AG04450 (cell line): ENCODE data around the gene PAH. TPM values are rescaled to one million over a fixed set of nuclear protein-coding genes. Genes with fewer than 3 reads are reported as not detected.
A peak's percentile ranks its signal among the peaks of the same experiment; 100 is the strongest.

Source experiments
- CTCF ChIA-PET: fragments of 300-600, 350-600 bp; formaldehyde crosslinking; extraction: SDS; loops from one replicate; lab custom pipeline; 2022; ENCODE audit warnings: antibody characterized with exemption, inconsistent platforms; lab: Charles Lee
- POLR2A ChIA-PET: fragments of 350-600 bp; formaldehyde crosslinking; extraction: SDS; loops from one replicate; lab custom pipeline; 2021; ENCODE audit warnings: antibody characterized with exemption, inconsistent platforms; lab: Yijun Ruan, JAX
- DNase-seq: peaks from one replicate; pipeline ENCODE4 v3.0.0-alpha.2; 2011; ENCODE audit warnings: low read depth, low spot score
- H3K27ac ChIP-seq: one replicate; pipeline ENCODE4 v1.5.1; 2012; ENCODE audit warnings: low read depth, low read length, control low read depth
- H3K27me3 ChIP-seq: one replicate; pipeline ENCODE4 v1.6.0; 2012; ENCODE audit warnings: low read length; ENCODE audit not compliant: control insufficient read depth, insufficient read depth
- H3K4me3 ChIP-seq: 2 replicates; pipeline ENCODE4 v1.5.1; 2011; ENCODE audit warnings: mild to moderate bottlenecking, low read depth, low read length, control low read depth
- H3K9me3 ChIP-seq: 2 replicates; pipeline ENCODE4 v1.5.1; 2012; ENCODE audit warnings: low read length; ENCODE audit not compliant: control insufficient read depth, insufficient read depth
- polyA plus RNA-seq: library from polyadenylated mRNA; depleted of rRNA; stranded (reverse); fragments of >200 nt; gene quantifications from 2 replicates; pipeline ENCODE4 v1.2.3, GENCODE V29; 2011
- TF ChIP-seq, protein P1 (sequence below): IDR thresholded peaks from 2 replicates; pipeline ENCODE4 v1.5.1; 2011; ENCODE audit warnings: low read depth, low read length, control low read depth, inconsistent platforms

Gene PAH
- polyA plus RNA-seq, 1 experiment: not detected

DNA sequence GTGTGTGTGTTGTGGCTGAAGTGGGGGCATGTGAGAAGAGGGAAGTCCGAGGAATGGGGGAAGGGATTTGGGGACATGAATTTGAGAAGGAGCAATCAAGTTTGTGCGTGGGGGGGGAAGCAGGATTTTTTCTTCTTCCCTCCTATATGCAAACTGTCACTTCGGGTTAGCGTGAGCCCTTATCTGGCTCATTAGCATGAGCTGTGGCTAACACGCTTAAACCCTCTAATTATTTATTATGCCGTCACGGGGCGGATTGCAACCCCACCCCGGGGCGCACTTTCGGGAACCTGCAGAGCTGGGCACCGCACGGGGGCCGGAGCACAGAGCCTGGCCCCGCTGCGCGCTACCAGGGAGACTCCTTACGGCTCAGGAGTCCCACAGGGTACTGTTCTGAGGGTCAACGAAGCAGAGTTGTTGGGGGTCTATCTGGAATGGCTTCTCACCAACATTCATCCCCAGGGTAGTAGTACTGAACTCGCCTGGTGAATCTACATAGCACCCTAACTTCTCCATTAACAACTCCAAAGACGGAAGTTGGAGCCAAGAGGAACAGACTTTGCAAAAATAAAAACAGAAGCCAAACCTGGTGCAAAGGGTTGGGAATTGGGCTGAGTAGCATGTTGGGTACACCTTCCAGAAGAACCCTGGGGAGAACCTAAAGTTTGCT lies 34.0 kb upstream of the PAH start:
- CTCF ChIA-PET: interaction anchor here (7.6 kb wide), 1 partner anchor 597 kb away, joined by 159 read pairs; no protein-coding TSS in a partner anchor
- DNase-seq: no peak
- Histone ChIP-seq H3K27ac (no peak overlapping the region), H3K4me3 (no peak overlapping the region), H3K27me3 (peaks cover 11% of the 10 kb centered on the region), H3K9me3 (no peaks in the 10 kb centered on the region)
- POLR2A ChIA-PET: no interaction called here
- TF ChIP-seq, protein P1, sequence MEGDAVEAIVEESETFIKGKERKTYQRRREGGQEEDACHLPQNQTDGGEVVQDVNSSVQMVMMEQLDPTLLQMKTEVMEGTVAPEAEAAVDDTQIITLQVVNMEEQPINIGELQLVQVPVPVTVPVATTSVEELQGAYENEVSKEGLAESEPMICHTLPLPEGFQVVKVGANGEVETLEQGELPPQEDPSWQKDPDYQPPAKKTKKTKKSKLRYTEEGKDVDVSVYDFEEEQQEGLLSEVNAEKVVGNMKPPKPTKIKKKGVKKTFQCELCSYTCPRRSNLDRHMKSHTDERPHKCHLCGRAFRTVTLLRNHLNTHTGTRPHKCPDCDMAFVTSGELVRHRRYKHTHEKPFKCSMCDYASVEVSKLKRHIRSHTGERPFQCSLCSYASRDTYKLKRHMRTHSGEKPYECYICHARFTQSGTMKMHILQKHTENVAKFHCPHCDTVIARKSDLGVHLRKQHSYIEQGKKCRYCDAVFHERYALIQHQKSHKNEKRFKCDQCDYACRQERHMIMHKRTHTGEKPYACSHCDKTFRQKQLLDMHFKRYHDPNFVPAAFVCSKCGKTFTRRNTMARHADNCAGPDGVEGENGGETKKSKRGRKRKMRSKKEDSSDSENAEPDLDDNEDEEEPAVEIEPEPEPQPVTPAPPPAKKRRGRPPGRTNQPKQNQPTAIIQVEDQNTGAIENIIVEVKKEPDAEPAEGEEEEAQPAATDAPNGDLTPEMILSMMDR: no peak

- H3K27me3 ChIP-seq: peaks cover 9% of the 10 kb centered on the region
- no peak overlapping the region for H3K4me3 ChIP-seq
- ChIA-PET CTCF (interaction anchor here (0.5 to 7.6 kb wide), 2 partner anchors 466 to 598 kb away, joined by 3 to 159 read pairs; no protein-coding TSS in a partner anchor), POLR2A (no interaction called here)
- TF ChIP-seq, protein P1: no peak
- DNase-seq: no peak
- no peak overlapping the region for H3K27ac ChIP-seq
- H3K9me3 ChIP-seq: no peaks in the 10 kb centered on the region
Observed at GRCh38 chr12:102950107-102950949, 33.3 kb upstream of the PAH start.

DNA sequence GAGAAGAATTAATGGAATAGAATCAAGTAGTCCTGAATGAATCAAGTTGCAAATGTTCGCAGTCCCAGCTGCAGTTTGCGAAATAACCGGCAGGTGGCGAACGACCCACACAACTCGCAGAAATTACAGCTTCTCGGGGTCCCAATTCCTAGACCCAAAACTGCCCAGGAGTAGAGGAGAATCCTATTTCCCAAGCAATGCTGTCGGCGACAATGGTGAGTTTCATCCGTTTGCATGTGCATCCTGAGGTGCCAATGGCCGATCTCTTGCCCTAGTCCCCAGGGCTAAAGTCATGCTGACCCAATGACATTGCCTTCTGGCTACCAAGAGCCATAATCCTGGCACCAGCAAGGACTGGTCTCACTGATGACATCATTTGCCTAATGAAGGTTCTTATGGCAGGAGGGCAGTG lies 31.9 kb upstream of the PAH start:
- H3K27ac ChIP-seq: no peak overlapping the region
- no peaks in the 10 kb centered on the region for H3K9me3 ChIP-seq
- CTCF ChIA-PET: interaction anchor here (0.6 to 7.6 kb wide), 8 partner anchors 8 to 1339 kb away, joined by 3 to 159 read pairs (median 3); no protein-coding TSS in a partner anchor
- H3K4me3 ChIP-seq: no peak overlapping the region
- DNase-seq: peak; percentile 3
- POLR2A ChIA-PET: no interaction called here
- H3K27me3 ChIP-seq: peaks cover 9% of the 10 kb centered on the region
- TF ChIP-seq, protein P1: peak; percentile 81

GRCh38 chr12:102946042-102946441 lies 29.0 kb upstream of the PAH start:
- Histone ChIP-seq H3K4me3 (no peak overlapping the region), H3K27ac (no peak overlapping the region), H3K27me3 (peaks cover 6% of the 10 kb centered on the region), H3K9me3 (no peaks in the 10 kb centered on the region)
- TF ChIP-seq, protein P1: no peak
- ChIA-PET CTCF (no interaction called here), POLR2A (no interaction called here)
- no peak for DNase-seq
